Testis (tissue), 3 donors: Measurements from ENCODE around the gene STARD13. TPM values are rescaled to one million over a fixed set of nuclear protein-coding genes. Genes with fewer than 3 reads are reported as not detected.

ENCODE experiments used
- DNase-seq: peaks from one replicate; pipeline ENCODE4 v3.0.0-alpha.2; 2019
- H3K27ac ChIP-seq, 2 donors: fragments of 200-600 bp; sonication (generic); one replicate each; pipeline ENCODE4 v1.5.1; 2019
- H3K27me3 ChIP-seq: fragments of 200-600 bp; sonication (generic); one replicate; pipeline ENCODE4 v1.5.1; 2019
- H3K36me3 ChIP-seq: fragments of 200-600 bp; sonication (generic); one replicate; pipeline ENCODE4 v1.5.1; 2017; ENCODE audit warnings: low read depth; ENCODE audit errors: missing control alignments
- H3K4me1 ChIP-seq: fragments of 200-600 bp; sonication (generic); one replicate; pipeline ENCODE4 v1.5.1; 2019
- H3K4me3 ChIP-seq, 2 donors: fragments of 200-600 bp; sonication (generic); one replicate each; pipeline ENCODE4 v1.5.1; 2017 to 2019
- H3K9me3 ChIP-seq: fragments of 200-600 bp; sonication (generic); one replicate; pipeline ENCODE4 v1.5.1; 2017
- POLR2A ChIP-seq: fragments of 450-650 bp; IDR thresholded peaks from one replicate; pipeline ENCODE4 v1.6.1; 2017; ENCODE audit warnings: antibody characterized with exemption, mild to moderate bottlenecking, moderate library complexity
- WGBS, 2 donors: methylation state at CpG; one replicate each; pipeline ENCODE4 v1.1.5; 2018; 5-methylcytosine and 5-hydroxymethylcytosine counted together
- intact Hi-C: fragments of 100-400 bp; cut with DNase I; formaldehyde crosslinking; loops from one replicate; pipeline ENCODE4 v1.15.1; 2023; ENCODE audit warnings: low total_unique reads
- polyA plus RNA-seq: library from polyadenylated mRNA; stranded (reverse); fragments of 350-450 nt; fragmentation: Illumina TruSeq; extraction: RNeasy Lipid Tissue Mini Kit (QIAGEN cat#74804); gene quantifications from one replicate; pipeline ENCODE4 v1.2.3, GENCODE V29; 2014; ENCODE audit warnings: low read depth, low replicate concordance; ENCODE audit not compliant: insufficient read depth
- total RNA-seq, 2 donors: library from RNA; depleted of rRNA; stranded (reverse); fragments of >200 nt; gene quantifications; one replicate each; pipeline ENCODE4 v1.2.3, GENCODE V29; 2016
- TF ChIP-seq, protein P1 (sequence below), 3 experiments: fragments of 450-650 bp in 2 of 3; fragments of 200-600 bp in 1 of 3; sonication (generic) in 1 of 3; IDR thresholded peaks; one replicate each; pipeline ENCODE4 v1.5.1; 2016 to 2019; ENCODE audit warnings: antibody characterized with exemption in 3 of 3, mild to moderate bottlenecking in 2 of 3, moderate library complexity in 1 of 3

Gene STARD13
- total and polyA plus RNA-seq, 3 donors from 2014 or later = 7.2 to 33.7 (median 24.4) TPM

DNA sequence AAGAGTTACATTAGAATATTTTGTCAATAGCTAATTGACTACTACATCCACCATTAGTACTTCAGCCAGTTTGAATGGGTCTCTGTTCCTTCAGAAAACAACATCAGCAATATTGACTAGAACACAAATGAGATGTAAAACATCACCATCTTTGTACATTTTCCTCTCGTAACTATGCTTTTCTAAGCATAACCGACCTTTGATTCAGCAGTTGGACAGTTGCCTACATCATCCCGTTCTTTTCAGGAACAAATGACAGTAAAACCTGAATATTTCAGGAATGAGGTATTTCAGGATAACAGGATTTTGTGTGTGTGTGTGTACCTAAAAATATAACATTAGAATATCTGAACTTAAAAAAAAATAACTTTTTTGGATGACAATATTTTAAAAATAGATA, 60.9 kb downstream of the STARD13 start:
- 71 to 75% methylated on average over 3 of the region's 3 CpGs for WGBS, 2 donors
- H3K9me3 ChIP-seq = no peaks in the 10 kb centered on the region
- DNase-seq = no peak
- no peak overlapping the region for H3K27ac ChIP-seq
- no peaks in the 10 kb centered on the region for H3K27me3 ChIP-seq
- peaks cover 19% of the 10 kb centered on the region for H3K4me1 ChIP-seq
- no peaks in the 10 kb centered on the region for H3K36me3 ChIP-seq
- intact Hi-C loops = loop anchor here (5.0 kb wide), 1 partner anchor 318 kb away; no protein-coding TSS in a partner anchor
- no peak for TF ChIP-seq POLR2A
- TF ChIP-seq, protein P1, sequence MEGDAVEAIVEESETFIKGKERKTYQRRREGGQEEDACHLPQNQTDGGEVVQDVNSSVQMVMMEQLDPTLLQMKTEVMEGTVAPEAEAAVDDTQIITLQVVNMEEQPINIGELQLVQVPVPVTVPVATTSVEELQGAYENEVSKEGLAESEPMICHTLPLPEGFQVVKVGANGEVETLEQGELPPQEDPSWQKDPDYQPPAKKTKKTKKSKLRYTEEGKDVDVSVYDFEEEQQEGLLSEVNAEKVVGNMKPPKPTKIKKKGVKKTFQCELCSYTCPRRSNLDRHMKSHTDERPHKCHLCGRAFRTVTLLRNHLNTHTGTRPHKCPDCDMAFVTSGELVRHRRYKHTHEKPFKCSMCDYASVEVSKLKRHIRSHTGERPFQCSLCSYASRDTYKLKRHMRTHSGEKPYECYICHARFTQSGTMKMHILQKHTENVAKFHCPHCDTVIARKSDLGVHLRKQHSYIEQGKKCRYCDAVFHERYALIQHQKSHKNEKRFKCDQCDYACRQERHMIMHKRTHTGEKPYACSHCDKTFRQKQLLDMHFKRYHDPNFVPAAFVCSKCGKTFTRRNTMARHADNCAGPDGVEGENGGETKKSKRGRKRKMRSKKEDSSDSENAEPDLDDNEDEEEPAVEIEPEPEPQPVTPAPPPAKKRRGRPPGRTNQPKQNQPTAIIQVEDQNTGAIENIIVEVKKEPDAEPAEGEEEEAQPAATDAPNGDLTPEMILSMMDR (IDR thresholded peaks at IDR 0.05) = no peak
- H3K4me3 ChIP-seq = no peak overlapping the region

DNA sequence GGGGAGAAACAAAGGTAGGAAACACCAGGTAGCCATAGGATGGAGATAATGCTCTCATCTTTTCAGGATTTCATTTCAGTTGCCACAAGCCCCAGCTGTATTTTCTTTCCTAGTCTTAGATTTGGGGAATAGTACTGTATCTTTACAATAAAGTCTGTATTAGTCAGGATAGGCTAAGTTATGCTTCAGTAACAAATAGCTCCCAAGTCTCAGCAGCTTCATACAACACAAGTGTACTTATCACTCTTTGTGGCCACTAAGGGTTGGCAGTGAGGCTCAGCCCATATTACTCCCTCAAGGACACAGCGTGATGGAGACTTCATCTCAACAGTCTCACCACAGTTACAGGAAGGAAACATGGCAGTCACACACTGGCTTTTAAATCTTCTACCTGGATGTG, 61.4 kb downstream of the STARD13 start:
- no peaks in the 10 kb centered on the region for H3K9me3 ChIP-seq
- DNase-seq = no peak
- 80 to 100% methylated on average over 1 of the region's 1 CpG for WGBS, 2 donors
- peaks cover 14% of the 10 kb centered on the region for H3K4me1 ChIP-seq
- no peaks in the 10 kb centered on the region for H3K36me3 ChIP-seq
- intact Hi-C loops = no loop called here
- no peak overlapping the region for H3K27ac ChIP-seq
- no peak overlapping the region for H3K4me3 ChIP-seq
- H3K27me3 ChIP-seq = no peaks in the 10 kb centered on the region
- TF ChIP-seq POLR2A = no peak
- TF ChIP-seq, protein P1 (IDR thresholded peaks at IDR 0.05) = no peak

DNA sequence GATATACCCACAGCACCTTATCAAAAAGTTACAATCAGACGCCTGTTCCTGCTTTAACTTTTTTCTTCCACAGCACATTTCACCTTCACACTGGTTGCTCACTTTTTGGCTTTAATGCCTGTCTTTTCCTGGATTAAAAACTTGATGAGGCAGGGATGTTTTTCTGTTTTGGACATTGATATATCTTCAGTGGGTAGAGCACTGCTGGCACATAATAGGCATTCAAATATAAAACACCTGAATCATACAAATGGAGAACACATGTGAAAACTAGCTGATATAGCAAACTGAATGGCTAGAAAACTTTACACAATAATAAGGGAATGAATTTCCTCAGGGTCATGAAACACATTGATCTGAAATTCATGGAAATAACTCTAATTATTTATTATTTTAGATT, 65.6 kb downstream of the STARD13 start:
- intact Hi-C loops = no loop called here
- Histone ChIP-seq H3K4me1 (no peaks in the 10 kb centered on the region), H3K9me3 (no peaks in the 10 kb centered on the region), H3K27me3 (no peaks in the 10 kb centered on the region), H3K4me3 (no peak overlapping the region), H3K27ac (no peak overlapping the region), H3K36me3 (no peaks in the 10 kb centered on the region)
- DNase-seq = no peak
- 61 to 68% methylated on average over 1 of the region's 1 CpG for WGBS, 2 donors
- TF ChIP-seq, protein P1 (IDR thresholded peaks at IDR 0.05) = no peak
- no peak for TF ChIP-seq POLR2A

DNA sequence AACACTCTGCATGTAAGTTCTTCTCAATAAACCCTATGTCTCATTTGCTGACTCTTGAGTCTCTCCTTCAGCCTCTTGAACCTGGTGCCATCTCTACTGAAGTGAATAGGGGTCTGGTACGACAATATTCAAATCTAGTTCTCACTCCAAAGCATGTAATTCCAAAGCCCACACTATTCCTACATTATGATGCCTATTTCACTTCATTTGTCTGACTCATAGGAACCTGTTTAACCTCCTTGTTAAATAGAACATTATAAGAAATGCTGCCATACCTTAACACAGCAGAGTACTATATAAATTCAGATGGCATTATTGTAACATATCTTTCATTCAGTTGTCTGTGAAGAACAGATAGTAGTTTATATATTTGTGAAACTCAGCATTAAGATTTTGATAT, 67.1 kb downstream of the STARD13 start:
- Histone ChIP-seq H3K9me3 (no peaks in the 10 kb centered on the region), H3K4me3 (no peak overlapping the region), H3K36me3 (no peaks in the 10 kb centered on the region), H3K27ac (no peak overlapping the region), H3K4me1 (peaks cover 8% of the 10 kb centered on the region), H3K27me3 (no peaks in the 10 kb centered on the region)
- DNase-seq = no peak
- WGBS, 2 donors = 86 to 96% methylated on average over 1 of the region's 1 CpG
- TF ChIP-seq POLR2A = no peak
- TF ChIP-seq, protein P1 (IDR thresholded peaks at IDR 0.05) = no peak
- intact Hi-C loops = no loop called here

GRCh38 chr13:33218020-33218419, 67.5 kb downstream of the STARD13 start:
- H3K4me1 ChIP-seq = peaks cover 12% of the 10 kb centered on the region
- no peak overlapping the region for H3K27ac ChIP-seq
- WGBS, 2 donors = 84 to 88% methylated on average over 4 of the region's 4 CpGs
- no peak for DNase-seq
- H3K4me3 ChIP-seq = no peak overlapping the region
- intact Hi-C loops = no loop called here
- no peaks in the 10 kb centered on the region for H3K9me3 ChIP-seq
- no peaks in the 10 kb centered on the region for H3K27me3 ChIP-seq
- no peaks in the 10 kb centered on the region for H3K36me3 ChIP-seq
- TF ChIP-seq, protein P1 (IDR thresholded peaks at IDR 0.05) = no peak
- no peak for TF ChIP-seq POLR2A
